NOMO-1 (cell line): ENCODE measurements around the gene TBC1D8.
"Not testable (repeated sequence)": the region's sequence is repeated elsewhere in the genome, so short reads cannot be mapped to it uniquely, and the experiment has no call there.

Experiments used
- DNase-seq, 2 experiments: peaks; one replicate each; lab custom pipeline; 2025; ENCODE audit not compliant: unreplicated experiment in 2 of 2; lab: John Stamatoyannopoulos, UW

TBC1D8 gene

GRCh38 chr2:101080211-101081068 lies 70.7 kb downstream of the TBC1D8 start:
- DNase-seq: no peak

- DNase-seq: no peak
Measured at GRCh38 chr2:101076581-101076980, 74.6 kb downstream of the TBC1D8 start.

GRCh38 chr2:101064868-101065549 lies 86.2 kb downstream of the TBC1D8 start:
- DNase-seq: no peak

GRCh38 chr2:101064505-101064867 lies 86.7 kb downstream of the TBC1D8 start:
- DNase-seq: no peak

- DNase-seq: no peak
Measured at GRCh38 chr2:101064125-101064502, 87.1 kb downstream of the TBC1D8 start.

- no peak for DNase-seq
Measured at GRCh38 chr2:101063352-101064124, 87.6 kb downstream of the TBC1D8 start.

GRCh38 chr2:101058386-101058785 lies 92.8 kb downstream of the TBC1D8 start:
- no peak for DNase-seq

- no peak for DNase-seq
Measured at GRCh38 chr2:101057051-101057933, 93.9 kb downstream of the TBC1D8 start.

GRCh38 chr2:101053117-101053516 lies 98.1 kb downstream of the TBC1D8 start:
- no peak for DNase-seq

- DNase-seq: no peak
Measured at GRCh38 chr2:101052147-101052546, 99.0 kb downstream of the TBC1D8 start.

GRCh38 chr2:101050886-101051285 lies 100.3 kb downstream of the TBC1D8 start:
- DNase-seq: not testable (repeated sequence)

GRCh38 chr2:101048756-101049155 lies 102.4 kb downstream of the TBC1D8 start:
- no peak for DNase-seq

GRCh38 chr2:101047774-101048173 lies 103.4 kb downstream of the TBC1D8 start:
- no peak for DNase-seq

GRCh38 chr2:101047075-101047766 lies 104.0 kb downstream of the TBC1D8 start:
- no peak for DNase-seq

GRCh38 chr2:101045330-101045729 lies 105.9 kb downstream of the TBC1D8 start:
- DNase-seq: no peak

GRCh38 chr2:101041413-101041812 lies 109.8 kb downstream of the TBC1D8 start:
- peak; percentile 81 to 90 for DNase-seq

- peak in 1 of 2 experiments; percentile 11 for DNase-seq
Measured at GRCh38 chr2:101040761-101041160, 110.4 kb downstream of the TBC1D8 start.

GRCh38 chr2:101040072-101040471 lies 111.1 kb downstream of the TBC1D8 start:
- DNase-seq: no peak

GRCh38 chr2:101038455-101039255 lies 112.5 kb downstream of the TBC1D8 start:
- peak; percentile 81 to 87 for DNase-seq
